ENCODE data around the gene HYKK. TPM values are rescaled to one million over a fixed set of nuclear protein-coding genes. Genes with fewer than 3 reads are reported as not detected.

HYKK gene
- total and polyA plus RNA-seq, 10 of the 15 experiments (the other 5 are each of a cell fraction or from before 2014, with no cell fraction given), result 0.15 to 0.98 (median 0.49) TPM

DNA sequence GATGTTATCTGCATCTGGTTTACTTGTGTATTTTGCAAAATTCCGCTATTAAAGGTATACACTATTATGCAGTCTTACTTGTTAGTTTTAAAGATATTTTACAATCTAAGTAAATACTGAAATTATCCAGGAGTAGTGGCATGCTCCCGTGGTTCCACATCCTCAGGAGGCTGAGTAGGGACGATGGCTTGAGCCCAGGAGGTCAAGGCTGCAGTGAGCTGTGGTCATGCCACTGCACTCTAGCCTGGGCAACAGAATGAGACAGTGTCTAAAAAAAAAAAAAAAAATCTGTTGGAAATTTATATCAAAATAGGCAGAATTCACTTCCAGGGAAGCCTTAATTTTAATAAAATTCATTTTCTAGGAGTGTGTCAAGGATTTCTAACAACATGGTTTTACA, 27.7 kb upstream of the HYKK start (continued):
- TF ChIP-seq, protein P1, sequence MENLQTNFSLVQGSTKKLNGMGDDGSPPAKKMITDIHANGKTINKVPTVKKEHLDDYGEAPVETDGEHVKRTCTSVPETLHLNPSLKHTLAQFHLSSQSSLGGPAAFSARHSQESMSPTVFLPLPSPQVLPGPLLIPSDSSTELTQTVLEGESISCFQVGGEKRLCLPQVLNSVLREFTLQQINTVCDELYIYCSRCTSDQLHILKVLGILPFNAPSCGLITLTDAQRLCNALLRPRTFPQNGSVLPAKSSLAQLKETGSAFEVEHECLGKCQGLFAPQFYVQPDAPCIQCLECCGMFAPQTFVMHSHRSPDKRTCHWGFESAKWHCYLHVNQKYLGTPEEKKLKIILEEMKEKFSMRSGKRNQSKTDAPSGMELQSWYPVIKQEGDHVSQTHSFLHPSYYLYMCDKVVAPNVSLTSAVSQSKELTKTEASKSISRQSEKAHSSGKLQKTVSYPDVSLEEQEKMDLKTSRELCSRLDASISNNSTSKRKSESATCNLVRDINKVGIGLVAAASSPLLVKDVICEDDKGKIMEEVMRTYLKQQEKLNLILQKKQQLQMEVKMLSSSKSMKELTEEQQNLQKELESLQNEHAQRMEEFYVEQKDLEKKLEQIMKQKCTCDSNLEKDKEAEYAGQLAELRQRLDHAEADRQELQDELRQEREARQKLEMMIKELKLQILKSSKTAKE (IDR thresholded peaks at IDR 0.05; ENCODE audit: low read depth, poor library complexity, severe bottlenecking), result no peak
- TF ChIP-seq, protein P2, sequence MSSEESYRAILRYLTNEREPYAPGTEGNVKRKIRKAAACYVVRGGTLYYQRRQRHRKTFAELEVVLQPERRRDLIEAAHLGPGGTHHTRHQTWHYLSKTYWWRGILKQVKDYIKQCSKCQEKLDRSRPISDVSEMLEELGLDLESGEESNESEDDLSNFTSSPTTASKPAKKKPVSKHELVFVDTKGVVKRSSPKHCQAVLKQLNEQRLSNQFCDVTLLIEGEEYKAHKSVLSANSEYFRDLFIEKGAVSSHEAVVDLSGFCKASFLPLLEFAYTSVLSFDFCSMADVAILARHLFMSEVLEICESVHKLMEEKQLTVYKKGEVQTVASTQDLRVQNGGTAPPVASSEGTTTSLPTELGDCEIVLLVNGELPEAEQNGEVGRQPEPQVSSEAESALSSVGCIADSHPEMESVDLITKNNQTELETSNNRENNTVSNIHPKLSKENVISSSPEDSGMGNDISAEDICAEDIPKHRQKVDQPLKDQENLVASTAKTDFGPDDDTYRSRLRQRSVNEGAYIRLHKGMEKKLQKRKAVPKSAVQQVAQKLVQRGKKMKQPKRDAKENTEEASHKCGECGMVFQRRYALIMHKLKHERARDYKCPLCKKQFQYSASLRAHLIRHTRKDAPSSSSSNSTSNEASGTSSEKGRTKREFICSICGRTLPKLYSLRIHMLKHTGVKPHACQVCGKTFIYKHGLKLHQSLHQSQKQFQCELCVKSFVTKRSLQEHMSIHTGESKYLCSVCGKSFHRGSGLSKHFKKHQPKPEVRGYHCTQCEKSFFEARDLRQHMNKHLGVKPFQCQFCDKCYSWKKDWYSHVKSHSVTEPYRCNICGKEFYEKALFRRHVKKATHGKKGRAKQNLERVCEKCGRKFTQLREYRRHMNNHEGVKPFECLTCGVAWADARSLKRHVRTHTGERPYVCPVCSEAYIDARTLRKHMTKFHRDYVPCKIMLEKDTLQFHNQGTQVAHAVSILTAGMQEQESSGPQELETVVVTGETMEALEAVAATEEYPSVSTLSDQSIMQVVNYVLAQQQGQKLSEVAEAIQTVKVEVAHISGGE (CRISPR knock-in tag; IDR thresholded peaks at IDR 0.05), result no peak
- no peak for TF ChIP-seq POLR2AphosphoS2 (IDR thresholded peaks at IDR 0.05; ENCODE audit: low read depth, low read length)
- no peak for TF ChIP-seq PAX5 (IDR thresholded peaks at IDR 0.05; ENCODE audit: borderline replicate concordance, low read depth, low read length)
- no peak for TF ChIP-seq SMARCA5 (IDR thresholded peaks at IDR 0.05)
- TF ChIP-seq GATAD2B (conservative IDR thresholded peaks at IDR 0.05; ENCODE audit: low read depth), result no peak

DNA sequence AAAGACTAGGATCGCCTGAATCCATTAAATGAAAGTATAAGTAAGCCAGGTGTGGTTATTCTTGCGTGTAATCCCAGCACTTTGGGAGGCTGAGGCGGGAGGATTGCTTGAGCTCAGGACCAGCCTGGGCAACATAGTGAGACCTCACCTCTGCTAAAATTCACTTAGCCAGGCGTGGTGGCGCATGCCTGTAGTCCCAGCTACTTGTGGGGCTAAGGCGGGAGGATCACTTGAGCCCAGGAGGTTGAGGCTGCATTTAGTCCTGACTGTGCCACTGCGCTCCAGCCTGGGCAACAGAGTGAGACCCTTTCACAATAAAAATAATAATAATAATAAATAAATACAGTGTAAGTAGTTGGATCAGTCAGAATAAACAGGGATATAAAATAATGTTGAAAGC, 25.5 kb upstream of the HYKK start:
- Histone ChIP-seq H3K4me1 (ENCODE audit: control insufficient read depth, insufficient read depth, low read length) (no peaks in the 10 kb centered on the region), H3K4me3 (no peak overlapping the region), H3K27ac (ENCODE audit: control insufficient read depth, insufficient read depth) (no peak overlapping the region), H3K4me2 (ENCODE audit: control insufficient read depth, insufficient read depth) (no peak overlapping the region), H3K27me3 (replicated peaks in 1 of 2; ENCODE audit: control insufficient read depth in 2 of 2, insufficient read depth in 2 of 2, low read length in 1 of 2) (no peaks in the 10 kb centered on the region), H3K9me3 (replicated peaks; ENCODE audit: control insufficient read depth, insufficient read depth, low read length) (no peaks in the 10 kb centered on the region), H3K36me3 (ENCODE audit: control insufficient read depth in 2 of 2, insufficient read depth in 2 of 2, low read length in 1 of 2) (peaks cover 9 to 43% of the 10 kb centered on the region in 2 experiments), H3K9ac (ENCODE audit: control insufficient read depth, insufficient read depth, low read length) (no peak overlapping the region), H3K79me2 (ENCODE audit: control insufficient read depth, insufficient read depth, low read length) (no peaks in the 10 kb centered on the region), H4K20me1 (ENCODE audit: control insufficient read depth, insufficient read depth) (no peaks in the 10 kb centered on the region), H2AFZ (ENCODE audit: control insufficient read depth, low read depth, low read length) (no peak overlapping the region)
- BruUV-seq (replicated peaks), result no TSS peak
- intact Hi-C loops (cut with micrococcal nuclease; ENCODE audit: unreplicated experiment) (loop anchor here (5.0 kb wide), 2 partner anchors 175 to 370 kb away; no protein-coding TSS in a partner anchor), in situ Hi-C loops (cut with MboI) (no loop called here)
- WGBS (ENCODE audit: insufficient coverage, insufficient replicate concordance, low lambda C conversion rate, missing lambda C conversion rate), result 93% methylated on average over 7 of the region's 7 CpGs
- ATAC-seq (no peak), FAIRE-seq (no peak), DNase-seq (ENCODE audit: low read depth, low spot score) (no peak)
- ChIA-PET RAD21 (ENCODE audit: unreplicated experiment) (interaction anchor here (0.6 kb wide), 1 partner anchor 181 kb away, joined by 3 read pairs; no protein-coding TSS in a partner anchor), POLR2A (no interaction called here), SMC1A (ENCODE audit: uncharacterized antibody, unreplicated experiment) (no interaction called here), CTCF (interaction anchor here (0.6 to 0.9 kb wide), 2 partner anchors 9 to 44 kb away, joined by 3 to 4 read pairs; partner anchors contain the start of gene IREB2)
- no peak for TF ChIP-seq CBX3 (IDR thresholded peaks at IDR 0.05; ENCODE audit: borderline replicate concordance, low read depth)

Data from GM12878 (cell line).